ENCODE data around the gene C20orf204. TPM values are rescaled to one million over a fixed set of nuclear protein-coding genes. Genes with fewer than 3 reads are reported as not detected.
"Not testable (repeated sequence)": the region's sequence is repeated elsewhere in the genome, so short reads cannot be mapped to it uniquely, and the experiment has no call there.

The C20orf204 gene
- polyA plus RNA-seq, 1 donor from 2014 or later: not detected

- H3K36me3 Mint-ChIP-seq: peaks cover 4% of the 10 kb centered on the region
- H3K9me3 Mint-ChIP-seq: no peaks in the 10 kb centered on the region
- H3K4me3 Mint-ChIP-seq: peak overlapping the region; percentile 30 to 92 (median 76)
- peak overlapping the region; percentile 62 to 98 (median 83) for H3K27ac Mint-ChIP-seq
- H3K27me3 Mint-ChIP-seq: peaks cover 3% of the 10 kb centered on the region
- H3K4me1 Mint-ChIP-seq: peaks cover 14 to 17% (median 14%) of the 10 kb centered on the region in 3 donors
Measured at GRCh38 chr20:64082126-64082731, 46.2 kb downstream of the C20orf204 start.

- H3K4me3 Mint-ChIP-seq: peak overlapping the region; percentile 68 to 92 (median 88)
- peaks cover 13 to 14% (median 14%) of the 10 kb centered on the region in 3 donors for H3K4me1 Mint-ChIP-seq
Measured at GRCh38 chr20:64082820-64083377, 46.9 kb downstream of the C20orf204 start.

GRCh38 chr20:64083378-64083803 is 47.4 kb downstream of the C20orf204 start:
- Mint-ChIP-seq H3K4me3 (peak overlapping the region; percentile 68 to 92 (median 88)), H3K4me1 (peaks cover 11 to 14% (median 14%) of the 10 kb centered on the region in 3 donors), H3K27me3 (peaks cover 3% of the 10 kb centered on the region), H3K36me3 (peaks cover 3% of the 10 kb centered on the region), H3K27ac (peak overlapping the region in 2 of 3 donors; percentile 80 to 98), H3K9me3 (peaks cover 0 to 2% (median 0%) of the 10 kb centered on the region in 3 donors)

More at GRCh38 chr20:64082820-64083377, 46.9 kb downstream of the C20orf204 start:
- Mint-ChIP-seq H3K27me3 (peaks cover 3% of the 10 kb centered on the region), H3K36me3 (peaks cover 3% of the 10 kb centered on the region), H3K9me3 (peaks cover 0 to 2% (median 0%) of the 10 kb centered on the region in 3 donors), H3K27ac (peak overlapping the region in 2 of 3 donors; percentile 80 to 98)

- Mint-ChIP-seq H3K4me1 (peaks cover 11 to 14% (median 14%) of the 10 kb centered on the region in 3 donors), H3K27me3 (peaks cover 3% of the 10 kb centered on the region), H3K4me3 (peak within 1 kb of the TSS; percentile 85 to 96 (median 91)), H3K36me3 (peaks cover 3% of the 10 kb centered on the region), H3K9me3 (peaks cover 0 to 2% (median 0%) of the 10 kb centered on the region in 3 donors), H3K27ac (peak within 1 kb of the TSS; percentile 78 to 98 (median 94))
Measured at GRCh38 chr20:64083804-64084684, 48.1 kb downstream of the C20orf204 start, which contains the start of gene LKAAEAR1. TSS of gene LKAAEAR1 (minus strand) at chr20:64084398. CDS start at chr20:64084219, 179 bp downstream.

GRCh38 chr20:64084685-64085152 is 48.7 kb downstream of the C20orf204 start:
- peaks cover 11 to 14% (median 14%) of the 10 kb centered on the region in 3 donors for H3K4me1 Mint-ChIP-seq
- peaks cover 0 to 2% (median 0%) of the 10 kb centered on the region in 3 donors for H3K9me3 Mint-ChIP-seq
- H3K27me3 Mint-ChIP-seq: peaks cover 3% of the 10 kb centered on the region
- H3K4me3 Mint-ChIP-seq: peak overlapping the region; percentile 79 to 96 (median 83)
- H3K27ac Mint-ChIP-seq: peak overlapping the region; percentile 78 to 94 (median 78)
- H3K36me3 Mint-ChIP-seq: peaks cover 3% of the 10 kb centered on the region

GRCh38 chr20:64086801-64087200 is 50.8 kb downstream of the C20orf204 start:
- Mint-ChIP-seq H3K4me3 (no peak overlapping the region), H3K27me3 (peaks cover 3% of the 10 kb centered on the region), H3K4me1 (peaks cover 9 to 13% (median 10%) of the 10 kb centered on the region in 3 donors), H3K9me3 (peaks cover 0 to 2% (median 0%) of the 10 kb centered on the region in 3 donors), H3K27ac (no peak overlapping the region), H3K36me3 (peaks cover 4% of the 10 kb centered on the region)

GRCh38 chr20:64087226-64087825 is 51.3 kb downstream of the C20orf204 start:
- H3K27me3 Mint-ChIP-seq, H3K4me3 Mint-ChIP-seq, H3K36me3 Mint-ChIP-seq, H3K9me3 Mint-ChIP-seq, H3K27ac Mint-ChIP-seq: not testable (repeated sequence)
- H3K4me1 Mint-ChIP-seq: peaks cover 5 to 14% (median 9%) of the 10 kb centered on the region in 3 donors

- H3K4me1 Mint-ChIP-seq: peaks cover 5 to 12% (median 10%) of the 10 kb centered on the region in 3 donors
- H3K27me3 Mint-ChIP-seq, H3K27ac Mint-ChIP-seq, H3K9me3 Mint-ChIP-seq, H3K4me3 Mint-ChIP-seq, H3K36me3 Mint-ChIP-seq: not testable (repeated sequence)
Measured at GRCh38 chr20:64088586-64088985, 52.6 kb downstream of the C20orf204 start.

Other genes with a start within 250 kb of the C20orf204 start
- 0.04 TPM for gene ZBTB46, start 204.9 kb upstream of the C20orf204 start, polyA plus RNA-seq
- gene ABHD16B, start 174.7 kb upstream of the C20orf204 start, polyA plus RNA-seq: 0.19 TPM
- gene TPD52L2, start 170.9 kb upstream of the C20orf204 start, polyA plus RNA-seq: 80.4 TPM
- 5.2 TPM for gene DNAJC5, start 141.1 kb upstream of the C20orf204 start, polyA plus RNA-seq
- gene UCKL1, start 79.8 kb upstream of the C20orf204 start, polyA plus RNA-seq: 67.9 TPM
- 0.30 TPM for gene ZNF512B, start 66.3 kb upstream of the C20orf204 start, polyA plus RNA-seq
- 9.5 TPM for gene SAMD10, start 56.5 kb upstream of the C20orf204 start, polyA plus RNA-seq
- gene PRPF6, start 55.0 kb upstream of the C20orf204 start, polyA plus RNA-seq: 106 TPM
- not detected for gene SOX18, start 13.5 kb downstream of the C20orf204 start, polyA plus RNA-seq
- 41.3 TPM for gene TCEA2, start 27.0 kb downstream of the C20orf204 start, polyA plus RNA-seq
- 202 TPM for gene RGS19, start 43.3 kb downstream of the C20orf204 start, polyA plus RNA-seq
- 3.7 TPM for gene OPRL1, start 43.9 kb downstream of the C20orf204 start, polyA plus RNA-seq
- gene LKAAEAR1, start 48.2 kb downstream of the C20orf204 start, polyA plus RNA-seq: 0.83 TPM
- gene NPBWR2, start 71.4 kb downstream of the C20orf204 start, polyA plus RNA-seq: not detected
- gene MYT1, start 128.3 kb downstream of the C20orf204 start, polyA plus RNA-seq: not detected
- 35.7 TPM for gene PCMTD2, start 219.6 kb downstream of the C20orf204 start, polyA plus RNA-seq